Islet of Langerhans (tissue), 1 donor: ENCODE results near the gene DNAJC30.

Source experiments
- FAIRE-seq: peaks from one replicate; lab custom pipeline; 2011; peaks lifted over from hg19 to GRCh38; lab: Jason Lieb, UNC

The DNAJC30 gene

GRCh38 chr7:73646785-73647724 is 36.2 kb downstream of the DNAJC30 start:
- no peak for FAIRE-seq

GRCh38 chr7:73645643-73646174 is 37.5 kb downstream of the DNAJC30 start:
- FAIRE-seq = no peak

GRCh38 chr7:73644688-73645286 is 38.5 kb downstream of the DNAJC30 start:
- no peak for FAIRE-seq

GRCh38 chr7:73642834-73643233 is 40.4 kb downstream of the DNAJC30 start:
- FAIRE-seq = no peak

GRCh38 chr7:73638911-73639310 is 44.3 kb downstream of the DNAJC30 start:
- no peak for FAIRE-seq

- FAIRE-seq = no peak
Observed at GRCh38 chr7:73635428-73636200, 47.6 kb downstream of the DNAJC30 start.

GRCh38 chr7:73633844-73634243 is 49.4 kb downstream of the DNAJC30 start:
- no peak for FAIRE-seq

- no peak for FAIRE-seq
Observed at GRCh38 chr7:73633323-73633722, 49.9 kb downstream of the DNAJC30 start.

- FAIRE-seq = no peak
Observed at GRCh38 chr7:73631558-73631957, 51.7 kb downstream of the DNAJC30 start.
